Measurements from ENCODE around the gene SPRED2.

- no peak for TF ChIP-seq SUZ12 (IDR thresholded peaks at IDR 0.05; ENCODE audit: extremely low read depth, insufficient read depth, insufficient read length)
- no peak for TF ChIP-seq YY1 (IDR thresholded peaks at IDR 0.05; ENCODE audit: insufficient read depth, insufficient read length)
- TF ChIP-seq ZNF274 (IDR thresholded peaks at IDR 0.05; ENCODE audit: low read depth, low read length): no peak
Measured at GRCh38 chr2:65390134-65390533, 42.3 kb downstream of the SPRED2 start.
